ENCODE results near the gene SLC9A3.

SLC9A3 gene

DNA sequence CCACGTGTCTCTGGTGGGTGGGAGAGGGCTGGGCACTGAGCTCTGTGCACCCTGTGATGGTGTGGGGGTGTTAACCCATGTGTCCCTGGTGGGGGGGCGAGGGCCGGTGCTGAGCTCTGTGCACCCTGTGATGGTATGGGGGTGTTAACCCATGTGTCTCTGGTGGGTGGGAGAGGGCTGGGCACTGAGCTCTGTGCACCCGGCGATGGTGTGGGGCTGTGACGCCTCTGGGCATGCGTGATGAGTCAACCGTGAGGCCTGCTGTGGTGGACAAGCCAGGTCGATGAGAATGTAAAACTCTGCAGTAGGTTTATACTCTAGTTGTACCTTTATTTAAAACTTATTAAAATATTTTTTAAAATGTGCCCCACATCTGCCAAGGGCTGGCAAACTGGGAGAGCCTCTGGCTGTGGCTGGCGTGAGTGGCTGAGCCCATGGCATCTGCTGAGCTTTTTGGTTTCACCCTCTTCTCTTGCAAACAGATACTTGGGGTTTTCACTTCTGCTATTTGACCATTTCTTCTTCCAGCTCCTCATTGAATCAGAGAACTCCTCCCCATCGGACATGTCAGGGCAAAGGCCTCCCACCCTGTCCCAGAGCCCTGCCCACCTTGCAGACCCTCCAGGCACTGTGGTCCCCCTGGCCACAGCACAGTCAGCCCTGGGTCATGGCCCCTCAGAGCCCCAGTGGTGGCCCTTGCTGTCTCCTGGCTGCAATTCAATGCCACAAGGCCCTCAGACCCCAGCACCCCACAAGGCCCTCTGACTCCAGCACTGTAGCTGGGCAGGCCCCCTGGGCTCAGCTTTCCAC, 99.7 kb downstream of the SLC9A3 start:
- DNase-seq: no peak

DNA sequence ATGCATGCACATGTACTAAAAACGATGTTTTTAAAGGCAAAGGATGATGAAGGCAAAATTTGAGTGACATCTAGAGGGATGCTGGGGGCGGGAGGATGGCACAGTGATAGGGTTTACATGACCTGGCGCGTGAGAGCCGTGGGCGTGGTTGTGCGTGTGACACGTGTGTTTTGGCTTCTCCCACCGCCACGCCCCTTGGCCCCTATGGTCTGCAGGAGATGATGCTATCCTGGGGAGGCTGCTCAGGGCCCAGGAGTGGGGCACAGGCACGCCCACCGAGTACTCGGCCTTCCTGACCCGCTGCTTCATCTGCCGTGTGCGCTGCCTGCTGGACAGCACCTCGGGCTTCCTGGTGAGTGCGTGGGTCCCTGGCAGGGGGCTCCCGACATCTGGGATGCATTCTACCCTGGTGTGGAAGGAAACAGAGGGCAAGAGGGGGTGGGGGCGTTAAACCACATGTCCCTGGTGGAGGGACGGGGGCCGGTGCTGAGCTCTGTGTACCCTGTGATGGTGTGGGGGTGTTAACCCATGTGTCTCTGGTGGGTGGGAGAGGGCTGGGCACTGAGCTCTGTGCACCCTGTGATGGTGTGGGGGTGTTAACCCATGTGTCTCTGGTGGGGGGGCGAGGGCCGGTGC, 100.5 kb downstream of the SLC9A3 start:
- no peak for DNase-seq

DNA sequence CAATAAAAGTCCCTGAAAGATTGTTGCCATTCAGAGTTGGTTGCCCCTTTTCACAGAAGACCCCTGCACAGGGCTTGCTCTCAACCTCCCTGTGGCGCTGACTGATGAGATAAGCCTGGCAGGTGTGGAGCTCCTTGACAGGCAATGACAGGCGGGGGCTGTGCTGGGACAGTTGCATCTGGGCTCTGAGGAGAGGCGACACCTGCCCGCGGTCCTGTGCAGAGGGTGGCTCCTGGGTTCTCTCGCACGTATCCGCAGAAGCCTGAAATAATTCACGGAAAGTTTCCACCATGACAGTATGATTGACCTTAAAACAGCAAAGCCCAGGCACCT, 101.0 kb downstream of the SLC9A3 start:
- no peak for DNase-seq

GRCh38 chr5:422323-423232, 101.7 kb downstream of the SLC9A3 start:
- no peak for DNase-seq

DNA sequence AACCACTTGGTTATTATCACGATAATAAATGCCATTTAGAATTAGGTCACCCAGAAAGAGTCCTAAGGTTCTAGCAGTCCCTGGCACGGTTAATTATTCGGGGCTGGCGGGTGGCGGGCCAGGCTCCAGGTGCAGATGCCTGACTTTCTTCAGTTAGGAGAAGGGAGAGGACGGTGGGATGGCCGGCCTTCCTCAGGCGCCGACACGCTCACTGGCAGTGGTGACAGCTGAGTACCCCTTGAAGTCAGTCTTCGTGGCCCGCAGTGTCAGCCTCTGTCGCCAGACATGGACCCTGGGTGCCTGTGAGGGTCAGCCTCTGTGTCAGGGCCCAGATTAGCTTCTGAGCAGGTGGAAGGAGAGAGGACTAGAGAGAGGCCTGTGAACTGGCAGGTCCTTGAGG, 102.3 kb downstream of the SLC9A3 start:
- DNase-seq: no peak

DNA sequence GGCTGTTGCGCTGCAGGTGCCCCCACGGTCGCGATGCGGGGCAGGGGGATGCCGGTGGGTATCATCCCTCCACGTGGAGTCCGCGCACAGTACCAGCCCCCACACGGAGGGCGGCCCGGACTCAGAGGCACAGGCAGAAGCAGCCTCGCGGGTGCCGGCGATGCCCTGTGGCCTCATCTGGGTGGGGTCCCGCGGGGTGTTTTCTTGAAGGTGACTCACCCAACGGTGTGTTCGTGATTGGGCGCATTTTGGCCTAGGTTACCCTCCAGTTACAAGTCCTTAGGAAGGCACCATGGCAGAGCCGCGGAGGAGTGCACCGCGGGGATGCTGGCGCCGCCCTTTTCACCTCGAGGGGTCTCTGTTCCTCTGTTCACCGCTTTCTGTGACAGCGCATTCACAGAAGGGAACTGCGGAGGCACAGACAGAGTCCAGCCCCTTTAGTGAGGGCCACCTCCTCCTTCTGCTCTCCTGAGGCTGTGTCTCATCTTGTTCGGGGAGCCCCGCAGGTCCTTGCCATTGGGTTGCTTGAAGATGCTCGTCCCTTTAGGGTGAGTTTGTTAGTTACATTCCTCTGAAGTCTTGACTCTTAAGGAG, 102.9 kb downstream of the SLC9A3 start:
- no peak for DNase-seq

DNA sequence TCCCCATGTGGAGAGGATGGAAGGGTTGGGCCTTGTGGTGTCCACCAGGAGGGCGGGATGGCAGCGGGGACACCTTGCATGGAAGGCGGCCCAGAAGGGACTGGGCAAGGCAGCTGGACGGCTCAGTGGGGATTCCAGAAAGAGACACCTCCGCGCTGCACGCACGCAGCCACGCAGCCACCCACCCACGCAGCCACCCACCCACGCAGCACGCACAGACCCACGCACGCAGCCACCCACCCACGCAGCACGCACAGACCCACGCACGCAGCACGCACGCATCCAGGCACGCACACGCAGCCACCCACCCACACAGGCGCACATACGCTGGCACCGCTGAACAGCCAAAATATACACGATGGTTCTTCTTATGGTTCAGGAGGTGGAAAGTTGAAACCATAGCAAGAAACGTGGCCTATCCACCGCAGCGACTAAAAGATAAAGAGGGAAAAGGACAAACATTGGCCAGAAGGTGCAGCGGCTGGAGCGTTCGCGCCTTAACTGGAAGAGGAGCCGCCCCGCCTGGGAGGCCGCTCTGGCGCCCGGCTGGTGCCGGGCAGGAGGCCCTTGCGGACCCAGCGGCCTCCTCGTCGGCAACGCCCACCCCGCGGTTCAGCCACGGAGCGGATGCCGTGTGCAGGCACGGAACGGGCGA, 103.5 kb downstream of the SLC9A3 start:
- no peak for DNase-seq
